GM12878 (cell line): ENCODE measurements around the gene PLEKHA6. TPM values are rescaled to one million over a fixed set of nuclear protein-coding genes. Genes with fewer than 3 reads are reported as not detected.

ENCODE experiments used
- ATAC-seq: fragments of 200-7000 bp; cut with Tn5 transposase; 3 replicates; pipeline ENCODE4 v1.9.1; 2020; ENCODE audit warnings: mild to moderate bottlenecking, moderate library complexity
- BruUV-seq: library from RNA; stranded (reverse); fragments of 400-500 nt; replicated peaks from 2 replicates; lab custom pipeline; 2021; lab: Mats Ljungman, UMichigan
- CTCF ChIA-PET: fragments of 300-600 bp; sonication (Branson Sonifier 250); formaldehyde crosslinking; extraction: SDS; loops from one replicate; lab custom pipeline; 2021; ENCODE audit warnings: inconsistent platforms; lab: Yijun Ruan, JAX
- POLR2A ChIA-PET: fragments of 350-600 bp; formaldehyde crosslinking; extraction: SDS; loops from one replicate; lab custom pipeline; 2021; ENCODE audit warnings: inconsistent platforms; lab: Charles Lee
- RAD21 ChIA-PET: fragments of 300-600 bp; sonication (Branson Sonifier 250); formaldehyde crosslinking; loops from one replicate; lab custom pipeline; 2023; ENCODE audit warnings: antibody characterized with exemption; ENCODE audit not compliant: unreplicated experiment; lab: Charles Lee
- SMC1A ChIA-PET: fragments of 300-600 bp; sonication (Branson Sonifier 250); formaldehyde crosslinking; loops from one replicate; lab custom pipeline; 2023; ENCODE audit not compliant: unreplicated experiment, uncharacterized antibody; lab: Charles Lee
- DNase-seq: peaks from one replicate; pipeline ENCODE4 v3.0.0-alpha.2; 2011; ENCODE audit warnings: low read depth, low spot score
- FAIRE-seq: peaks from 3 replicates; lab custom pipeline; 2011; peaks lifted over from hg19 to GRCh38; lab: Jason Lieb, UNC
- H2AFZ ChIP-seq: 2 replicates; pipeline ENCODE4 v1.6.0; 2011; ENCODE audit warnings: low read depth, low read length, control low read depth; ENCODE audit not compliant: control insufficient read depth
- H3K27ac ChIP-seq: 2 replicates; pipeline ENCODE4 v1.5.1; 2011; ENCODE audit warnings: control low read depth; ENCODE audit not compliant: control insufficient read depth, insufficient read depth
- H3K27me3 ChIP-seq, 2 experiments: replicated peaks in 1 of 2; 2 replicates each; pipeline versions ENCODE4 v1.6.0 to v1.6.1; 2011; ENCODE audit warnings: low read length in 1 of 2; ENCODE audit not compliant: control insufficient read depth in 2 of 2, insufficient read depth in 2 of 2
- H3K36me3 ChIP-seq, 2 experiments: 2 replicates each; pipeline ENCODE4 v1.5.1; 2011; ENCODE audit warnings: low read length in 1 of 2; ENCODE audit not compliant: control insufficient read depth in 2 of 2, insufficient read depth in 2 of 2
- H3K4me1 ChIP-seq: 2 replicates; pipeline ENCODE4 v1.6.1; 2011; ENCODE audit warnings: mild to moderate bottlenecking, low read length, moderate library complexity, mixed read lengths; ENCODE audit not compliant: control insufficient read depth, insufficient read depth
- H3K4me2 ChIP-seq: 2 replicates; pipeline ENCODE4 v1.6.0; 2011; ENCODE audit warnings: control low read depth; ENCODE audit not compliant: control insufficient read depth, insufficient read depth
- H3K4me3 ChIP-seq: fragments of 200-600 bp; sonication (generic); 2 replicates; pipeline ENCODE4 v1.5.1; 2016
- H3K79me2 ChIP-seq: 2 replicates; pipeline ENCODE4 v1.6.0; 2011; ENCODE audit warnings: low read length; ENCODE audit not compliant: control insufficient read depth, insufficient read depth
- H3K9ac ChIP-seq: 2 replicates; pipeline ENCODE4 v1.8.0; 2011; ENCODE audit warnings: low read length, control low read depth, mixed read lengths; ENCODE audit not compliant: control insufficient read depth, insufficient read depth
- H3K9me3 ChIP-seq: replicated peaks from 3 replicates; pipeline ENCODE4 v1.5.1; 2011; ENCODE audit warnings: mild to moderate bottlenecking, low read length; ENCODE audit not compliant: control insufficient read depth, insufficient read depth
- H4K20me1 ChIP-seq: 2 replicates; pipeline ENCODE4 v1.6.0; 2011; ENCODE audit not compliant: control insufficient read depth, insufficient read depth
- ASH2L ChIP-seq: fragments of 300-600, 200-600 bp; sonication (generic); IDR thresholded peaks from 2 replicates; pipeline ENCODE4 v1.6.1; 2017; ENCODE audit warnings: low read depth, mild to moderate bottlenecking, borderline replicate concordance
- CREB1 ChIP-seq: IDR thresholded peaks from 2 replicates; pipeline ENCODE4 v1.6.1; 2012; ENCODE audit warnings: low read depth, mild to moderate bottlenecking, inconsistent platforms
- MYC ChIP-seq: IDR thresholded peaks from 2 replicates; pipeline ENCODE4 v1.6.1; 2011; ENCODE audit warnings: mild to moderate bottlenecking, low read length, moderate library complexity, inconsistent platforms; ENCODE audit not compliant: insufficient read depth, insufficient replicate concordance, insufficient read length, severe bottlenecking
- NFYA ChIP-seq: IDR thresholded peaks from 2 replicates; pipeline ENCODE4 v1.6.1; 2011; ENCODE audit warnings: low read depth, mild to moderate bottlenecking, low read length, improper control_type of control experiment, borderline replicate concordance
- RUNX3 ChIP-seq: IDR thresholded peaks from 2 replicates; pipeline ENCODE4 v1.6.1; 2012; ENCODE audit warnings: low read length, inconsistent platforms
- TARDBP ChIP-seq: IDR thresholded peaks from 2 replicates; pipeline ENCODE4 v1.6.1; 2016; ENCODE audit warnings: borderline replicate concordance
- ZNF384 ChIP-seq: IDR thresholded peaks from 2 replicates; pipeline ENCODE4 v1.6.1; 2012; ENCODE audit warnings: low read depth, mild to moderate bottlenecking, low read length, improper control_type of control experiment, borderline replicate concordance
- WGBS: methylation state at CpG from one replicate; pipeline ENCODE4 v1.1.6; 2016; ENCODE audit warnings: low lambda C conversion rate; ENCODE audit not compliant: insufficient replicate concordance, insufficient coverage; ENCODE audit errors: missing lambda C conversion rate; 5-methylcytosine and 5-hydroxymethylcytosine counted together
- in situ Hi-C: fragments of 300-500 bp; cut with MboI; formaldehyde crosslinking; loops from 9 replicates; pipeline ENCODE4 v1.14.3; 2018; ENCODE audit warnings: mixed read lengths
- intact Hi-C: fragments of 100-400 bp; cut with micrococcal nuclease; formaldehyde crosslinking; loops from one replicate; pipeline ENCODE4 v1.14.2; 2022; ENCODE audit not compliant: unreplicated experiment
- polyA plus RNA-seq, 11 experiments: library from polyadenylated mRNA; depleted of rRNA in 4 of 11; unstranded in 6 of 11; stranded (reverse) in 5 of 11; fragments of >200 nt; fragmentation: Nextera tagmentation in 4 of 11; fragmentation: Illumina TruSeq in 1 of 11; extraction: Ambion mirVana in 4 of 11; extraction: Trizol in 1 of 11; gene quantifications; 1 replicate in 1 of 11; 2 replicates in 10 of 11; pipeline versions ENCODE4 v1.2.1 to v1.2.3, GENCODE V29; 2011 to 2016; ENCODE audit warnings: inconsistent platforms in 2 of 11, missing spikeins in 2 of 11, low read depth in 1 of 11
- total RNA-seq, 4 experiments: library from RNA; depleted of rRNA in 3 of 4; stranded (reverse); fragments of >200 nt in 3 of 4; fragmentation: Illumina TruSeq in 1 of 4; extraction: Trizol in 1 of 4; gene quantifications; 2 replicates each; pipeline versions ENCODE4 v1.2.1 to v1.2.3, GENCODE V29; 2013 to 2021
- TF ChIP-seq, protein P1 (sequence below): fragments of 150-350 bp; IDR thresholded peaks from 2 replicates; pipeline ENCODE4 v1.6.1; 2014; ENCODE audit warnings: mild to moderate bottlenecking, low read depth, low read length
- TF ChIP-seq, protein P2 (sequence below): IDR thresholded peaks from 2 replicates; pipeline ENCODE4 v1.6.1; 2011; ENCODE audit warnings: mild to moderate bottlenecking, low read depth, low read length, moderate library complexity; ENCODE audit not compliant: insufficient replicate concordance

Gene PLEKHA6
- total and polyA plus RNA-seq, 10 of the 15 experiments (the other 5 are each of a cell fraction or from before 2014, with no cell fraction given) = 0.04 to 0.81 (median 0.19) TPM; not detected in 4

- no peak for TF ChIP-seq NFYA
These were observed 94.1 kb downstream of the PLEKHA6 start (continued) for GRCh38 chr1:204265665-204266064.

GRCh38 chr1:204264805-204265204, 94.9 kb downstream of the PLEKHA6 start:
- POLR2A ChIA-PET = no interaction called here
- DNase-seq = no peak

DNA sequence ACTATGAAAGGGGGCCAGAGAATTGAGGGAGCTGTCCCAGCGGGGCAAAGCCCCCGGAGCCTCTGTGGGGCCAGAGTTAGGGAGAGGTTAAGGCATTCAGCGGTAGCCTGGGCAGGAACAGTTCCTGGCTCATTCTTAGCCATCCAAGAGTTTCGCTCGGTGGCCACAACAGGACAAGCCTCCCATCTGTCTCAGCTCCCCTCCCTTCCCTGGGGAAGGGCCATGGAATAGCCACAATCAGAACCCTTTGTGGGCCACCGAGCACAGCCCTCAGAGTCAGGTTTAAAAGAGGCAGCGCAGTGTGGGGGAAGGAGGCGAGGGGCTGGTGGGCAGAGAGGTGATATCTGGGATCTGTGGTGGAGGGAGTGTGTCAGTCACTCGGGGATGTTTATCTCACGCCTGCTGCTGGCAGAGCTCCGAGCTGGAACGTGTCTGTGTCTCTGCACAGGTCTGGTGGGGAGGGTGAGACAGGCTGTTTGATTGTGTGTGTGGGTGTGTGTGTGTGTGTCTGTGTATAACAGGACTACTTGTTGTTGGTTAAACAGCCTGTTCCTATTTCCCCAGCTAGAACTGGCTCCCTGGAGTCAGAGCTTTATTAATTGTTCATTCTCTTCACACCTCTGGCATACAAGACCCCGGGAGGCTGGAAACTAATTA, 96.3 kb downstream of the PLEKHA6 start:
- no peaks in the 10 kb centered on the region for H3K36me3 ChIP-seq
- no peak overlapping the region for H3K4me2 ChIP-seq
- peaks cover 2 to 8% of the 10 kb centered on the region in 2 experiments; a peak in 3 of 4 replicates for H3K27me3 ChIP-seq
- RAD21 ChIA-PET = interaction anchor here (1.6 kb wide), 1 partner anchor 24 kb away, joined by 3 read pairs; no protein-coding TSS in a partner anchor
- no peak overlapping the region for H3K9ac ChIP-seq
- intact Hi-C loops (no loop called here), in situ Hi-C loops (no loop called here)
- ATAC-seq (no peak), FAIRE-seq (no peak), DNase-seq (no peak)
- H3K9me3 ChIP-seq = no peaks in the 10 kb centered on the region
- no peaks in the 10 kb centered on the region for H3K4me1 ChIP-seq
- H4K20me1 ChIP-seq = no peaks in the 10 kb centered on the region
- 20% methylated on average over 13 of the region's 13 CpGs for WGBS
- BruUV-seq = no TSS peak
- no peaks in the 10 kb centered on the region for H3K79me2 ChIP-seq
- CTCF ChIA-PET = interaction anchor here (1.1 to 5.5 kb wide), 2 partner anchors 99 to 240 kb away, joined by 4 to 24 read pairs; no protein-coding TSS in a partner anchor
- POLR2A ChIA-PET = no interaction called here
- SMC1A ChIA-PET = interaction anchor here (0.9 to 8.4 kb wide), 3 partner anchors 9 to 98 kb away, joined by 3 to 86 read pairs (median 3); partner anchors contain the start of gene PLEKHA6
- H3K4me3 ChIP-seq = no peak overlapping the region
- H3K27ac ChIP-seq = no peak overlapping the region
- H2AFZ ChIP-seq = no peak overlapping the region
- TF ChIP-seq, protein P1, sequence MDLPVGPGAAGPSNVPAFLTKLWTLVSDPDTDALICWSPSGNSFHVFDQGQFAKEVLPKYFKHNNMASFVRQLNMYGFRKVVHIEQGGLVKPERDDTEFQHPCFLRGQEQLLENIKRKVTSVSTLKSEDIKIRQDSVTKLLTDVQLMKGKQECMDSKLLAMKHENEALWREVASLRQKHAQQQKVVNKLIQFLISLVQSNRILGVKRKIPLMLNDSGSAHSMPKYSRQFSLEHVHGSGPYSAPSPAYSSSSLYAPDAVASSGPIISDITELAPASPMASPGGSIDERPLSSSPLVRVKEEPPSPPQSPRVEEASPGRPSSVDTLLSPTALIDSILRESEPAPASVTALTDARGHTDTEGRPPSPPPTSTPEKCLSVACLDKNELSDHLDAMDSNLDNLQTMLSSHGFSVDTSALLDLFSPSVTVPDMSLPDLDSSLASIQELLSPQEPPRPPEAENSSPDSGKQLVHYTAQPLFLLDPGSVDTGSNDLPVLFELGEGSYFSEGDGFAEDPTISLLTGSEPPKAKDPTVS = no peak
- TF ChIP-seq ZNF384 (no peak), CREB1 (no peak), RUNX3 (no peak), ASH2L (no peak), MYC (no peak)
- TF ChIP-seq, protein P2, sequence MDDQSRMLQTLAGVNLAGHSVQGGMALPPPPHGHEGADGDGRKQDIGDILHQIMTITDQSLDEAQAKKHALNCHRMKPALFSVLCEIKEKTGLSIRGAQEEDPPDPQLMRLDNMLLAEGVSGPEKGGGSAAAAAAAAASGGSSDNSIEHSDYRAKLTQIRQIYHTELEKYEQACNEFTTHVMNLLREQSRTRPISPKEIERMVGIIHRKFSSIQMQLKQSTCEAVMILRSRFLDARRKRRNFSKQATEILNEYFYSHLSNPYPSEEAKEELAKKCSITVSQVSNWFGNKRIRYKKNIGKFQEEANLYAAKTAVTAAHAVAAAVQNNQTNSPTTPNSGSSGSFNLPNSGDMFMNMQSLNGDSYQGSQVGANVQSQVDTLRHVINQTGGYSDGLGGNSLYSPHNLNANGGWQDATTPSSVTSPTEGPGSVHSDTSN = no peak

More at GRCh38 chr1:204264805-204265204, 94.9 kb downstream of the PLEKHA6 start:
- peaks cover 4 to 8% of the 10 kb centered on the region in 2 experiments; a peak in 3 of 4 replicates for H3K27me3 ChIP-seq
- H3K27ac ChIP-seq = no peak overlapping the region
- BruUV-seq = no TSS peak
- no peak overlapping the region for H3K4me3 ChIP-seq
- ChIA-PET RAD21 (no interaction called here), SMC1A (interaction anchor here (1.2 to 8.4 kb wide), 3 partner anchors 10 to 98 kb away, joined by 3 to 86 read pairs (median 5); partner anchors contain the start of gene PLEKHA6), CTCF (interaction anchor here (0.7 to 5.5 kb wide), 3 partner anchors 10 to 249 kb away, joined by 3 to 24 read pairs (median 3); no protein-coding TSS in a partner anchor)
- WGBS = 48% methylated on average over 8 of the region's 8 CpGs
- no peak overlapping the region for H3K4me2 ChIP-seq
- no peaks in the 10 kb centered on the region for H3K9me3 ChIP-seq
- intact Hi-C loops = no loop called here
- no peaks in the 10 kb centered on the region for H3K79me2 ChIP-seq
- no peak for ATAC-seq
- no peak overlapping the region for H3K9ac ChIP-seq
- TF ChIP-seq TARDBP = no peak
- no peak for TF ChIP-seq MYC
- TF ChIP-seq, all 136 proteins: peak for 0
- no peaks in the 10 kb centered on the region for H3K36me3 ChIP-seq
- H4K20me1 ChIP-seq = no peaks in the 10 kb centered on the region
- FAIRE-seq = no peak
- in situ Hi-C loops = no loop called here
- no peak overlapping the region for H2AFZ ChIP-seq
- no peaks in the 10 kb centered on the region for H3K4me1 ChIP-seq
